KMS-11 (cell line): Measurements from ENCODE around the gene EPM2AIP1.

ENCODE experiments used
- H2AFZ ChIP-seq: fragments of 200-600 bp; sonication (generic); 2 replicates; pipeline ENCODE4 v1.6.1; 2016; ENCODE audit warnings: antibody characterized with exemption, mixed run types, low read depth
- H3K27ac ChIP-seq: fragments of 200-600 bp; sonication (generic); 2 replicates; pipeline ENCODE4 v1.6.1; 2016; ENCODE audit warnings: mild to moderate bottlenecking, mixed run types
- H3K27me3 ChIP-seq: fragments of 200-600 bp; sonication (generic); 2 replicates; pipeline ENCODE4 v1.6.1; 2017; ENCODE audit warnings: mild to moderate bottlenecking, low read depth, mixed run types, moderate library complexity; ENCODE audit not compliant: insufficient read depth
- H3K36me3 ChIP-seq: fragments of 200-600 bp; sonication (generic); 2 replicates; pipeline ENCODE4 v1.6.1; 2017; ENCODE audit warnings: mild to moderate bottlenecking, mixed run types; ENCODE audit not compliant: insufficient read depth
- H3K4me1 ChIP-seq: fragments of 200-600 bp; sonication (generic); 2 replicates; pipeline ENCODE4 v1.6.1; 2016; ENCODE audit warnings: mild to moderate bottlenecking, low read depth, mixed run types; ENCODE audit not compliant: poor library complexity, severe bottlenecking
- H3K4me2 ChIP-seq: fragments of 200-600 bp; sonication (generic); 2 replicates; pipeline ENCODE4 v1.7.0; 2016; ENCODE audit warnings: mild to moderate bottlenecking, mixed run types
- H3K4me3 ChIP-seq: fragments of 200-600 bp; sonication (generic); IDR thresholded peaks from 2 replicates; pipeline ENCODE4 v1.6.1; 2017; ENCODE audit warnings: low read depth, low read length, mixed read lengths; ENCODE audit not compliant: insufficient read depth
- H3K79me2 ChIP-seq: fragments of 200-600 bp; sonication (generic); 2 replicates; pipeline ENCODE4 v1.6.1; 2016; ENCODE audit warnings: low read depth, mixed run types; ENCODE audit not compliant: insufficient read depth
- H3K9ac ChIP-seq: fragments of 200-600 bp; sonication (generic); 2 replicates; pipeline ENCODE4 v1.6.1; 2016; ENCODE audit warnings: mild to moderate bottlenecking, mixed run types
- H4K20me1 ChIP-seq: fragments of 200-600 bp; sonication (generic); 2 replicates; pipeline ENCODE4 v1.6.1; 2016; ENCODE audit warnings: mild to moderate bottlenecking, mixed run types; ENCODE audit not compliant: insufficient read depth
- TF ChIP-seq, protein P1 (sequence below): fragments of 200-600 bp; sonication (generic); conservative IDR thresholded peaks from 2 replicates; pipeline ENCODE4 v1.6.1; 2017; ENCODE audit warnings: low read depth, mild to moderate bottlenecking, antibody characterized with exemption, low read length, moderate library complexity, mixed read lengths

The EPM2AIP1 gene

DNA sequence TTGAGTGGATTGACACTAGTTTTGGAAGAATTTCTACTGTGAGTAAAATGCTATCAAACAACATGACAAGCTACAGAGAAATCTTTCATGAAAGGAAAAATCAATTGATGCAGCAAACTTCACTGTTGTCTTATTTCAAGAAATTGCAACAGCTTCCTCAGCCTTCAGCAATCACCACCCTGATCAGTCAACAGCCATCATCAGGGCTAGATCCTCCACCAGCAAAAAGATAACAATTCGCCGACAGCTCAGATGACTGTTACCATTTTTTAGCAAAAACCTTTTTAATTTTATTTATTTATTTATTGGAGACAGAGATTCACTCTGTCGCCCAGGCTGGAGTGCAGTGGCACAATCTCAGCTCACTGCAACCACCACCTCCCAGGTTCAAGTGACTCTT lies 44.4 kb upstream of the EPM2AIP1 start:
- H3K79me2 ChIP-seq, result no peaks in the 10 kb centered on the region
- no peak overlapping the region for H3K4me2 ChIP-seq
- H4K20me1 ChIP-seq, result no peaks in the 10 kb centered on the region
- TF ChIP-seq, protein P1, sequence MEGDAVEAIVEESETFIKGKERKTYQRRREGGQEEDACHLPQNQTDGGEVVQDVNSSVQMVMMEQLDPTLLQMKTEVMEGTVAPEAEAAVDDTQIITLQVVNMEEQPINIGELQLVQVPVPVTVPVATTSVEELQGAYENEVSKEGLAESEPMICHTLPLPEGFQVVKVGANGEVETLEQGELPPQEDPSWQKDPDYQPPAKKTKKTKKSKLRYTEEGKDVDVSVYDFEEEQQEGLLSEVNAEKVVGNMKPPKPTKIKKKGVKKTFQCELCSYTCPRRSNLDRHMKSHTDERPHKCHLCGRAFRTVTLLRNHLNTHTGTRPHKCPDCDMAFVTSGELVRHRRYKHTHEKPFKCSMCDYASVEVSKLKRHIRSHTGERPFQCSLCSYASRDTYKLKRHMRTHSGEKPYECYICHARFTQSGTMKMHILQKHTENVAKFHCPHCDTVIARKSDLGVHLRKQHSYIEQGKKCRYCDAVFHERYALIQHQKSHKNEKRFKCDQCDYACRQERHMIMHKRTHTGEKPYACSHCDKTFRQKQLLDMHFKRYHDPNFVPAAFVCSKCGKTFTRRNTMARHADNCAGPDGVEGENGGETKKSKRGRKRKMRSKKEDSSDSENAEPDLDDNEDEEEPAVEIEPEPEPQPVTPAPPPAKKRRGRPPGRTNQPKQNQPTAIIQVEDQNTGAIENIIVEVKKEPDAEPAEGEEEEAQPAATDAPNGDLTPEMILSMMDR, result no peak
- no peak overlapping the region for H3K27ac ChIP-seq
- no peaks in the 10 kb centered on the region for H3K4me1 ChIP-seq
- H3K9ac ChIP-seq, result no peak overlapping the region
- H3K27me3 ChIP-seq, result no peaks in the 10 kb centered on the region
- H3K4me3 ChIP-seq, result no peak overlapping the region
- H2AFZ ChIP-seq, result no peak overlapping the region
- H3K36me3 ChIP-seq, result no peaks in the 10 kb centered on the region

DNA sequence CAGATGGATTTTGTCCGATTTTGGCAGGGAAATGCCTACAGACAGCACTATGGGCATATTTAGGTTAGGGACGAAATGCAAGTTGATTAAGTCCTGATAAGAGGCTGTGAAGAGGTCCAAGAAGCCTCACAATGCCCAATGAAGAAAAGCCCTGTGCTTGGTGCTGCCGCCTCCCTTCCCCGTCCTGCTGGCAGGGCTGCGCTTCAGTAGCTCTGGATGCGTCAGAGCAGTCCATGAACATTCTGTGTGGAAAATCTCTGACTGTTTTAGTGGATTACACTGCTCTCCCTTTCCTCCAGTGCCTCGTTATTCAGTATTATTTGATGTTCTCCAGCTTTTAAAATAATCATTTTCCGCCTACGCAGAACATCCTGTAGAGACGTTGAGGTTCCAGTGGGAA lies 40.0 kb upstream of the EPM2AIP1 start:
- H3K79me2 ChIP-seq, result no peaks in the 10 kb centered on the region
- TF ChIP-seq, protein P1, result no peak
- H2AFZ ChIP-seq, result no peak overlapping the region
- no peak overlapping the region for H3K9ac ChIP-seq
- no peaks in the 10 kb centered on the region for H3K27me3 ChIP-seq
- H3K27ac ChIP-seq, result no peak overlapping the region
- no peaks in the 10 kb centered on the region for H3K4me1 ChIP-seq
- H4K20me1 ChIP-seq, result no peaks in the 10 kb centered on the region
- no peak overlapping the region for H3K4me3 ChIP-seq
- no peaks in the 10 kb centered on the region for H3K36me3 ChIP-seq
- H3K4me2 ChIP-seq, result no peak overlapping the region

DNA sequence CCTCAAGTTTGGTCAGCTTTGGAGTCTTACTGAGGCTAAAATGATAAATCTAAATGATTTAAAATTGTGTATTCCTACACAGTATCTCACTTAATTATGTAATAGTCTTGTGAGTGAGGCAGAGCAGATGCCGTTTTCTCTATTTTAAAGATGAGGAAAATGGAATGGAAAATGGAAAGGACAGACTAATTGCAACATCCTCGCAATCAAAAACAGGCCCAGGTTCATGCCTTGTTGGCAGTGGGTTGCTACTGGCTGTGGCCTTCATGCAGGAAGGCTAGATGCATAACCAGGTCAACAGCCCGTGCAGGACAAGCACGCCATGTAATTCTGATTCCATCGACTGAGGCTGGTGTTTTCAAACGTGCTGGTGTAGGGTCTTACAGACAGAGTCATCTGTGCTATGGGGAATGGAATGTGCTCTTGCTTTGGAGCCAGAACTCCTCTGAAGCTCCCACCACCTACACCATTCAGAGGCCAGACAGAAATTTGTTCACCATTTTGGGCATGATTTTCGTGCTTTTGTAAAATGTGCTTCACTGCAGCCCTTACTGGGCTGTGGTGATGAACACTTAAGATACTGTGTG lies 38.3 kb upstream of the EPM2AIP1 start:
- Histone ChIP-seq H3K9ac (no peak overlapping the region), H3K79me2 (no peaks in the 10 kb centered on the region), H3K4me1 (no peaks in the 10 kb centered on the region), H4K20me1 (no peaks in the 10 kb centered on the region), H2AFZ (no peak overlapping the region), H3K27ac (no peak overlapping the region), H3K36me3 (no peaks in the 10 kb centered on the region), H3K4me2 (no peak overlapping the region), H3K27me3 (no peaks in the 10 kb centered on the region), H3K4me3 (no peak overlapping the region)
- TF ChIP-seq, protein P1, result no peak

DNA sequence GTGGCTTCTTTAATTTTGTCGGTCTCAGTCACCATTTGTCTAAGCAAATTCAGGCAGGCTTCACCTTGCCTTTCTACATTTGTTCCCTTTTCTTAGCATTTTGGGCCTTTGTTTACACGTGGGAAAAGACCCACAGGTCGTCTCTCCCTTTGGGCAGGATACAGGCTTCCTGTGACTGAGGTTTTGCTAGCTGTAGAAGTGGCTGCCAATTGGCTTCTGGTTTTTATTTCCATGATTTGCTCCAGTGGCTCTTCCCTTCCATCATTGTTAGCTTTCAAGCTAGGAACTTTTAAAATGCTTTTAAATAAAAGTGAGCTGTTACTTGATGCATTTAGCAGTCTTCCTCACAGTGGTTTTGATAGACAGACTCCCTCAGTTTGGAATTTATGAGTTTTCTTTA lies 37.7 kb upstream of the EPM2AIP1 start:
- no peak overlapping the region for H3K4me2 ChIP-seq

More for the DNA sequence above, 37.7 kb upstream of the EPM2AIP1 start:
- no peaks in the 10 kb centered on the region for H3K79me2 ChIP-seq
- H3K27me3 ChIP-seq, result no peaks in the 10 kb centered on the region
- H3K27ac ChIP-seq, result no peak overlapping the region
- no peaks in the 10 kb centered on the region for H4K20me1 ChIP-seq
- no peak overlapping the region for H2AFZ ChIP-seq
- H3K4me1 ChIP-seq, result no peaks in the 10 kb centered on the region
- no peak overlapping the region for H3K4me3 ChIP-seq
- TF ChIP-seq, protein P1, result no peak
- no peak overlapping the region for H3K9ac ChIP-seq
- H3K36me3 ChIP-seq, result no peaks in the 10 kb centered on the region
